Testis (tissue), 2 donors: ENCODE measurements around the gene MYL10.

ENCODE experiments used
- CTCF ChIP-seq, 3 experiments: fragments of 450-650 bp in 2 of 3; fragments of 200-600 bp in 1 of 3; sonication (generic) in 1 of 3; IDR thresholded peaks; one replicate each; pipeline ENCODE4 v1.5.1; 2016 to 2019; ENCODE audit warnings: antibody characterized with exemption in 3 of 3, mild to moderate bottlenecking in 2 of 3, moderate library complexity in 1 of 3
- POLR2A ChIP-seq: fragments of 450-650 bp; IDR thresholded peaks from one replicate; pipeline ENCODE4 v1.6.1; 2017; ENCODE audit warnings: antibody characterized with exemption, mild to moderate bottlenecking, moderate library complexity

- TF ChIP-seq CTCF (IDR thresholded peaks at IDR 0.05) (no peak), POLR2A (no peak)
These were observed 2.9 kb downstream of the MYL10 start for GRCh38 chr7:101626069-101626671.
